Keratinocyte (primary cell): ENCODE data around the gene ATP2B2. TPM values are rescaled to one million over a fixed set of nuclear protein-coding genes. Genes with fewer than 3 reads are reported as not detected.

Experiments used
- DNase-seq: peaks from one replicate; pipeline ENCODE4 v3.0.0-alpha.2; 2011; ENCODE audit warnings: low read depth, missing footprints, low spot score
- FAIRE-seq: peaks from 2 replicates; lab custom pipeline; 2011; peaks lifted over from hg19 to GRCh38; lab: Jason Lieb, UNC
- H2AFZ ChIP-seq: 2 replicates; pipeline ENCODE4 v1.6.0; 2012; ENCODE audit warnings: low read length, control low read depth, inconsistent platforms; ENCODE audit not compliant: control insufficient read depth
- H3K27ac ChIP-seq: 2 replicates; pipeline ENCODE4 v1.5.1; 2011; ENCODE audit warnings: low read length; ENCODE audit not compliant: control insufficient read depth, insufficient read depth
- H3K27me3 ChIP-seq: 3 replicates; pipeline ENCODE4 v1.6.0; 2011; ENCODE audit warnings: low read length; ENCODE audit not compliant: control insufficient read depth, insufficient read depth; ENCODE audit errors: extremely low read depth
- H3K36me3 ChIP-seq, 2 experiments: 2 replicates in 1 of 2; 3 replicates in 1 of 2; pipeline ENCODE4 v1.5.1; 2011; ENCODE audit warnings: low read length in 2 of 2, mild to moderate bottlenecking in 1 of 2; ENCODE audit not compliant: control insufficient read depth in 2 of 2, insufficient read depth in 2 of 2; ENCODE audit errors: extremely low read depth in 1 of 2
- H3K4me1 ChIP-seq: 3 replicates; pipeline ENCODE4 v1.5.1; 2011; ENCODE audit warnings: low read length; ENCODE audit not compliant: control insufficient read depth, insufficient read depth; ENCODE audit errors: extremely low read depth
- H3K4me2 ChIP-seq: 3 replicates; pipeline ENCODE4 v1.6.0; 2011; ENCODE audit warnings: low read depth, low read length; ENCODE audit not compliant: control insufficient read depth, insufficient read depth; ENCODE audit errors: extremely low read depth
- H3K4me3 ChIP-seq, 3 experiments: fragments of 200-600 bp in 1 of 3; sonication (generic) in 1 of 3; 2 replicates in 2 of 3; 3 replicates in 1 of 3; pipeline ENCODE4 v1.5.1; 2011 to 2016; ENCODE audit warnings: low read length in 3 of 3, mild to moderate bottlenecking in 3 of 3, control low read depth in 2 of 3, inconsistent platforms in 1 of 3, low read depth in 1 of 3, mixed read lengths in 1 of 3, mixed run types in 1 of 3, moderate library complexity in 1 of 3; ENCODE audit not compliant: control insufficient read depth in 2 of 3, insufficient read depth in 2 of 3; ENCODE audit errors: extremely low read depth in 1 of 3
- H3K79me2 ChIP-seq: 2 replicates; pipeline ENCODE4 v1.6.0; 2012; ENCODE audit warnings: low read length; ENCODE audit not compliant: control insufficient read depth, insufficient read depth
- H3K9ac ChIP-seq: 3 replicates; pipeline ENCODE4 v1.6.0; 2011; ENCODE audit warnings: low read length; ENCODE audit not compliant: control insufficient read depth, insufficient read depth; ENCODE audit errors: extremely low read depth
- H3K9me1 ChIP-seq: 3 replicates; pipeline ENCODE4 v1.6.0; 2011; ENCODE audit warnings: low read length; ENCODE audit not compliant: control insufficient read depth, insufficient read depth; ENCODE audit errors: extremely low read depth
- H3K9me3 ChIP-seq: 2 replicates; pipeline ENCODE4 v1.5.1; 2012; ENCODE audit warnings: low read depth, low read length; ENCODE audit not compliant: control insufficient read depth
- H4K20me1 ChIP-seq: 3 replicates; pipeline ENCODE4 v1.6.0; 2011; ENCODE audit warnings: low read length; ENCODE audit not compliant: control insufficient read depth, insufficient read depth; ENCODE audit errors: extremely low read depth
- EZH2 ChIP-seq: IDR thresholded peaks from one replicate; pipeline ENCODE4 v1.6.1; 2012; ENCODE audit warnings: inconsistent platforms, mild to moderate bottlenecking, low read length, moderate library complexity
- dilution Hi-C: fragments of 300-500 bp; cut with MboI; formaldehyde crosslinking; loops from one replicate; pipeline ENCODE4 v1.7.0; 2020; ENCODE audit warnings: low sequenced_read_pairs; ENCODE audit not compliant: extremely low pct_ligation_motif_present
- polyA plus RNA-seq, 5 experiments: library from polyadenylated mRNA; depleted of rRNA in 3 of 5; stranded (reverse) in 3 of 5; stranded (forward) in 1 of 5; unstranded in 1 of 5; fragments of >200 nt; gene quantifications; 1 replicate in 1 of 5; 2 replicates in 3 of 5; 3 replicates in 1 of 5; pipeline versions ENCODE4 v1.2.1 to v1.2.3, GENCODE V29; 2011 to 2012; ENCODE audit warnings: missing spikeins in 2 of 5, low read depth in 1 of 5, low replicate concordance in 1 of 5
- TF ChIP-seq, protein P1 (sequence below), 3 experiments: IDR thresholded peaks in 1 of 3; conservative IDR thresholded peaks in 1 of 3; optimal IDR thresholded peaks in 1 of 3; 2 replicates in 2 of 3; 3 replicates in 1 of 3; pipeline versions ENCODE3 to v1.5.1; 2011; ENCODE audit warnings: low read length in 3 of 3, mild to moderate bottlenecking in 3 of 3, moderate library complexity in 2 of 3, control low read depth in 1 of 3, inconsistent platforms in 1 of 3; ENCODE audit not compliant: insufficient read depth in 2 of 3; ENCODE audit errors: extremely low read depth in 1 of 3

ATP2B2 gene
- polyA plus RNA-seq, 1 donor (not counting 4 experiments of a cell fraction or from before 2014, with no cell fraction given), result not detected

DNA sequence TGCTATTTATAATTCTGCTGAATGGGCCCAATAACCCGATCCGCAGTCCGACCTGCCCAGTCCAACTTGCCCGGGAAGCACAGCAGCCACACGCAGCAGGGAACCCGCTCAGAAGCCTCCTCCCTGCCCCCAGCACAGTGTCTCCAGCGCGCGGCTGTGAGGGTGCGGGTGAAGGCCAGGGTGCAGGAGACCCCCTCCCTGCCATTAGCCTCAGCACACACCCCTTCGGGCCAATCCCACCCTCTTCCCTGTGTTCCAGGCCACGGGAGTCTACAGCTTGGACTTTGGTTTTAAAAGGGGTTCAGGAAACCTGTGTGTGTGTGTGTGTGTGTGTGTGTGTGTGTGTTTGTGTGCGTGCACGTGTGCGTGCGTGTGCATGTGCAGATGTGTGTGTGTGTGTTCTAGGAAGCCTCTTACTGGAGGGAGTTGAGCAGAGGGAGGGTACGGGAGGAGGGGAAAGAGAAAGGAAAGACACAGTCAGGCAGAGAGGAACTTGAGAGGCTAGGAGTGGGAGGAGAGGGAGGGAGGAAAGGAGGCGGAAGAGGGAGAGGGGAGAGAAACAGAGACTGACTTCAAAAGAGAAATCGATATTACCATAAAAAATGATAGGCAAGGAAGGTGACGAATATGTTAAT is 34.2 kb downstream of the ATP2B2 start:
- peaks cover 40% of the 10 kb centered on the region for H3K27me3 ChIP-seq
- DNase-seq (no peak), FAIRE-seq (no peak)
- no peak overlapping the region for H3K27ac ChIP-seq
- H3K36me3 ChIP-seq, result no peaks in the 10 kb centered on the region
- H4K20me1 ChIP-seq, result no peaks in the 10 kb centered on the region
- dilution Hi-C loops, result no loop called here
- H3K4me1 ChIP-seq, result no peaks in the 10 kb centered on the region
- H3K4me2 ChIP-seq, result no peak overlapping the region
- H3K4me3 ChIP-seq, result no peak overlapping the region
- no peaks in the 10 kb centered on the region for H3K9me3 ChIP-seq
- H3K9me1 ChIP-seq, result no peaks in the 10 kb centered on the region
- no peak overlapping the region for H2AFZ ChIP-seq
- no peak overlapping the region for H3K9ac ChIP-seq
- TF ChIP-seq EZH2, result no peak
- TF ChIP-seq, protein P1, sequence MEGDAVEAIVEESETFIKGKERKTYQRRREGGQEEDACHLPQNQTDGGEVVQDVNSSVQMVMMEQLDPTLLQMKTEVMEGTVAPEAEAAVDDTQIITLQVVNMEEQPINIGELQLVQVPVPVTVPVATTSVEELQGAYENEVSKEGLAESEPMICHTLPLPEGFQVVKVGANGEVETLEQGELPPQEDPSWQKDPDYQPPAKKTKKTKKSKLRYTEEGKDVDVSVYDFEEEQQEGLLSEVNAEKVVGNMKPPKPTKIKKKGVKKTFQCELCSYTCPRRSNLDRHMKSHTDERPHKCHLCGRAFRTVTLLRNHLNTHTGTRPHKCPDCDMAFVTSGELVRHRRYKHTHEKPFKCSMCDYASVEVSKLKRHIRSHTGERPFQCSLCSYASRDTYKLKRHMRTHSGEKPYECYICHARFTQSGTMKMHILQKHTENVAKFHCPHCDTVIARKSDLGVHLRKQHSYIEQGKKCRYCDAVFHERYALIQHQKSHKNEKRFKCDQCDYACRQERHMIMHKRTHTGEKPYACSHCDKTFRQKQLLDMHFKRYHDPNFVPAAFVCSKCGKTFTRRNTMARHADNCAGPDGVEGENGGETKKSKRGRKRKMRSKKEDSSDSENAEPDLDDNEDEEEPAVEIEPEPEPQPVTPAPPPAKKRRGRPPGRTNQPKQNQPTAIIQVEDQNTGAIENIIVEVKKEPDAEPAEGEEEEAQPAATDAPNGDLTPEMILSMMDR (optimal IDR thresholded peaks at IDR 0.05 in 1 of 3, IDR thresholded peaks at IDR 0.05 in 1 of 3, conservative IDR thresholded peaks at IDR 0.05 in 1 of 3; ENCODE audit: extremely low read depth in 1 of 3, insufficient read depth in 2 of 3, low read length in 3 of 3), result no peak
- no peaks in the 10 kb centered on the region for H3K79me2 ChIP-seq

DNA sequence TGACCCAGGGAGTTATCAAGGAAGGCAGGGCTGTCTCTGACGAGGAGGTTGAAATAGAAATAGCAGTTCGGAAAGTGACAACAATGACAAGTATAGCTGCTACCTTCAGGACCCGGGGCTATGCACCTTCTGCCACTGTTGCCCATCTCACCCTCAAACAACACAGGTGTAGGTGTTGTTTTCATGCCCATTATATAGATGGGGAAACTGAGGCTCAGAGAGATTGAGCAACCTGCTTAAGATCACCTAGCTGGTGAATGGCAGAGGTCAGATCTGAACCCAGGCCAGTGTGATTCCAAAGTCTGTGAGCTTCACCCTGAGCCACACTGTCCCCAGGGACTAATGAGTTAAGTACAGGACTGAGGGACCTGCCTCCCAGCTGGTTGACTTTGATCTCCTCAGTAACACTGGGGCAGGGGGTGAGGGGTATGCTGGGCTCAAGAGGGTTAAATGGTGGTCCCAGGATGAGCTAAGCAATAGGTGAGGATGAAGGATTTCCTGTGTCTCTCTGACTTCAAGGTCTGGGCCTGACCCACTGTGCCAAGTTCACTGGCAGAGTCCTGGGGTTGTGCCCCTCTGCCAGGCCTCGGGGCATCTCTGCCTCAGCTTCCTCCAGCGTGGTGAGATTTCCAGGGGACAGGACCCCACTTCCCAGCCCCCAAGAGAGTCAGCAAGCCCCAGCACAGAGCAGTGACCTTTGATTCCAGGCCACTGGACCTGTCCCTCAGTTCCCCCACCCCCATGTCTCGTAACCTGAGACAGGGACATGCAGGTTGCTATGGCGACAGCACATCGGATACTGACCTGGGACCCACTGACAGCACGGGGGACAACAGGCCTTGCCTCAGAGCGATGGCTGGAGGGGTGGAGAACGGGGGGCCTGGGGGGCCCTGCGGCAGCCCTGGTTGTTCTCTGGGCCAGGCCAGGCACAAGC is 35.0 kb downstream of the ATP2B2 start:
- dilution Hi-C loops, result no loop called here
- Histone ChIP-seq H3K4me2 (no peak overlapping the region), H2AFZ (no peak overlapping the region), H3K27me3 (peaks cover 38% of the 10 kb centered on the region), H3K27ac (no peak overlapping the region), H3K9ac (no peak overlapping the region), H3K4me3 (no peak overlapping the region), H4K20me1 (no peaks in the 10 kb centered on the region), H3K79me2 (no peaks in the 10 kb centered on the region), H3K9me1 (no peaks in the 10 kb centered on the region), H3K4me1 (no peaks in the 10 kb centered on the region), H3K36me3 (no peaks in the 10 kb centered on the region), H3K9me3 (no peaks in the 10 kb centered on the region)
- no peak for FAIRE-seq
- TF ChIP-seq EZH2, result no peak
- TF ChIP-seq, protein P1 (optimal IDR thresholded peaks at IDR 0.05 in 1 of 3, IDR thresholded peaks at IDR 0.05 in 1 of 3, conservative IDR thresholded peaks at IDR 0.05 in 1 of 3; ENCODE audit: extremely low read depth in 1 of 3, insufficient read depth in 2 of 3, low read length in 3 of 3), result no peak
- no peak for DNase-seq
